ENCODE data around the gene PHYKPL.
A peak's percentile ranks its signal among the peaks of the same experiment; 100 is the strongest.
"Not testable (repeated sequence)": the region's sequence is repeated elsewhere in the genome, so short reads cannot be mapped to it uniquely, and the experiment has no call there.

Gene PHYKPL

GRCh38 chr5:178265746-178266145 lies 33.1 kb upstream of the PHYKPL start:
- no peak for TF ChIP-seq CTCF (IDR thresholded peaks at IDR 0.05; ENCODE audit: control insufficient read depth, extremely low read depth, insufficient read depth)
- H3K4me3 ChIP-seq (ENCODE audit: low read depth, low read length) = no peak overlapping the region
- DNase-seq (ENCODE audit: low read depth) = no peak

GRCh38 chr5:178264044-178264443 lies 31.4 kb upstream of the PHYKPL start:
- TF ChIP-seq CTCF (IDR thresholded peaks at IDR 0.05; ENCODE audit: control insufficient read depth, extremely low read depth, insufficient read depth) = no peak
- DNase-seq (ENCODE audit: low read depth) = no peak
- H3K4me3 ChIP-seq (ENCODE audit: low read depth, low read length) = no peak overlapping the region

GRCh38 chr5:178261666-178262600 lies 29.3 kb upstream of the PHYKPL start:
- no peak overlapping the region for H3K4me3 ChIP-seq (ENCODE audit: low read depth, low read length)
- no peak for TF ChIP-seq CTCF (IDR thresholded peaks at IDR 0.05; ENCODE audit: control insufficient read depth, extremely low read depth, insufficient read depth)
- DNase-seq (ENCODE audit: low read depth) = peak; percentile 52

DNA sequence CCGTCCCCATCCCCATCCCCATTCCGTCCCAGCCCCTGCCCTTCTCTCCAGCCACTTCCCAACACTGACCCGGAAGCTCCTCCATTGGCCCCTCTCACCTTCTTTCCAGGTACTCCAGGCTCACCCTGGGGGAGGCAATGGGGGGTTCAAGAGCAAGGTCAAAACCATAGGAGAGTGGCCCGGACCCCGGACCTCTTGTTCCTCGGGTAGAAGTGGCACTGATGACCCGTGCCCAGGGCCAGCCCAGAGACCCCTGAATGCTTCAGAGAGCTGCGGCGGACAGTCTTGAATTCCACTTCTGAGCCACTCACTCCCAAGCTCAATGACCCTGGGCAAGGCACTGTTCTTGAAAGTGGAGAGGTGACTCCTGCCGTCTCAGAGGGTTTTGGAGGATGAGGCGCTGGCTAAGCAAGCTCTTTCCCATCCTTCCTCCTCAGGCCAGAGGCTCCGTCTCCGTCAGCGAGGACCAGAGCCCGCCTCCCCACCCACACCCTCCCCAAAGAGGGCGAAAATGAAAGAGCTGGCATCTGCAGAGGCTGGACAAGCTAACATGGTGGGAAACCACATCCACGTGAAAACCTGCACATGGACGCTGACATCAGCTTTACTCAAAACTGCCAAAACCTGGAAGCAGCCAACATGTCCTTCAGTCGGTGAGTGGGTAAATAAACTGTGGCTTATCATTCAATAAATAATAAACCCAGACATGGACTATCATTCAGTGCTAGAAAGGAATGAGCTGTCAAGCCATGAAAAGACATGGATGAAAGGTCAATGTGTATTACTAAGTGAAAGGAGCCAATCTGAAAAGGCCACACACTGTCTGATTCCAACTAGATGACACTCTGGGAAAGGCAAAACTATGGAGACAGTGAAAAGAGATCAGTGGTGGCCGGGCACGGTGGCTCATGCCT lies 27.3 kb upstream of the PHYKPL start:
- peak; percentile 46 for DNase-seq (ENCODE audit: low read depth)
- H3K4me3 ChIP-seq (ENCODE audit: low read depth, low read length) = no peak overlapping the region
- no peak for TF ChIP-seq CTCF (IDR thresholded peaks at IDR 0.05; ENCODE audit: control insufficient read depth, extremely low read depth, insufficient read depth)

DNA sequence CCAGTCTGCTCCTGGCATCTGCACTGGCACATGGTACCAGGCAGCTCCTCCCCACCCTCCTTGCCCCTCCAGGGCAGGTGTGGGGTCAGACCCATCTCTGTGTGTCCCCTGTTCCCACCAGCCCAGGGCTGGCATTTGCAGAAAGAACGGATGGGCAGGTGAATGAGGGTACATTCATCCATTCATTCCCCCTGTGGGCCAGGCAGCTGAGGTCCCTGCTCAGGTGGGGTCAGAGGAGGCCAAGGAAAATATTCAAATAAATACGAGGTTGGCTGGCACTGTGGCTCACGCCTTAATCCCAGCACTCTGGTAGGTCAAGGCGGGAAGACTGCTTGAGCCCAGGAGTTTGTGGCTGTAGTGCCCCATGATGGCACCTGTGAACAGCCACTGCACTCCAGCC lies 25.0 kb upstream of the PHYKPL start:
- TF ChIP-seq CTCF (IDR thresholded peaks at IDR 0.05; ENCODE audit: control insufficient read depth, extremely low read depth, insufficient read depth) = no peak
- H3K4me3 ChIP-seq (ENCODE audit: low read depth, low read length) = no peak overlapping the region
- DNase-seq (ENCODE audit: low read depth) = no peak

GRCh38 chr5:178256746-178257145 lies 24.1 kb upstream of the PHYKPL start:
- no peak for DNase-seq (ENCODE audit: low read depth)
- no peak for TF ChIP-seq CTCF (IDR thresholded peaks at IDR 0.05; ENCODE audit: control insufficient read depth, extremely low read depth, insufficient read depth)
- H3K4me3 ChIP-seq (ENCODE audit: low read depth, low read length) = no peak overlapping the region

- not testable (repeated sequence) for DNase-seq (ENCODE audit: low read depth); H3K4me3 ChIP-seq (ENCODE audit: low read depth, low read length)
Measured at GRCh38 chr5:178253632-178254031, 21.0 kb upstream of the PHYKPL start.
